ENCODE results near the gene ZNF407.

The ZNF407 gene

GRCh38 chr18:74665346-74665745 lies 67.7 kb downstream of the ZNF407 start:
- ChIA-PET POLR2A (no interaction called here), CTCF (interaction anchor here (0.9 to 2.8 kb wide), 2 partner anchors 12 to 14 kb away, joined by 3 to 12 read pairs; no protein-coding TSS in a partner anchor)
- TF ChIP-seq CTCF (IDR thresholded peaks at IDR 0.05; ENCODE audit: control extremely low read depth, extremely low read depth, low read depth, missing control alignments), result no peak
- DNase-seq (ENCODE audit: extremely low spot score), result no peak

DNA sequence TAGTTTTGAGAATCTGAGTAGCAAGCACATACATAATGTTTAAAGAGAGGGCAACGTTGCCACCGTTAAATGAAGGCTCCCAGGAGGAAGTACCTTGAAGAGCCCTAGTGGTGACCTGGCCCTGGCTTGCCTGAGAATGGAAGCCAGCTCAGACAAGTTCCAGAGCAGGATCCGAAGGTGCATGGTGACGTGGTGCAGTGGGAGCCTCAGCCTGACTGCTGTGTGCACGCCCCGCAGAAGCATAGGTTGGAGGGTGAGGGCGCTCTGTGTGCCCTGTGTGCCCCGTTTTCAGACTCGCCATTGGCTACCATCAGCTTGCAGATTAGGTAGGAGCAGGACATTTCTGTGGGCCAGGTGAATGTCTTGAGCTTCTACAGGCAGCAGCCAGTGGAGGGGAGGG lies 68.2 kb downstream of the ZNF407 start:
- ChIA-PET CTCF (interaction anchor here (1.9 kb wide), 1 partner anchor 13 kb away, joined by 8 read pairs; no protein-coding TSS in a partner anchor), POLR2A (no interaction called here)
- DNase-seq (ENCODE audit: extremely low spot score), result no peak
- no peak for TF ChIP-seq CTCF (IDR thresholded peaks at IDR 0.05; ENCODE audit: control extremely low read depth, extremely low read depth, low read depth, missing control alignments)

GRCh38 chr18:74669136-74669798 lies 71.6 kb downstream of the ZNF407 start:
- TF ChIP-seq CTCF (IDR thresholded peaks at IDR 0.05; ENCODE audit: control extremely low read depth, extremely low read depth, low read depth, missing control alignments), result no peak
- ChIA-PET CTCF (no interaction called here), POLR2A (no interaction called here)
- no peak for DNase-seq (ENCODE audit: extremely low spot score)

DNA sequence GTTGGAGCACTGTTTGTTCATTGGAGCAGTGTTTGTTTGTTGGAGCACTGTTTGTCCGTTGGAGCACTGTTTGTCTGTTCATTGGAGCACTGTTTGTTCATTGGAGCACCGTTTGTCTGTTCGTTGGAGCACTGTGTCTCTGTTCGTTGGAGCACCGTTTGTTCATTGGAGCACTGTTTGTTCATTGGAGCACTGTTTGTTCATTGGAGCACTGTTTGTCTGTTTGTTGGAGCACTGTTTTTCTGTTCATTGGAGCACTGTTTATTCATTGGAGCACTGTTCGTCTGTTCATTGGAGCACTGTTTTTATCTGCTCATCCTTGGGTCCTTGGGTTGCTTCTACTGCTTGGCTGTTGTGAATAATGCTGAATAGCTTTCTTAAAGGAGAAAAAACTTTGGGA lies 74.7 kb downstream of the ZNF407 start:
- no peak for TF ChIP-seq CTCF (IDR thresholded peaks at IDR 0.05; ENCODE audit: control extremely low read depth, extremely low read depth, low read depth, missing control alignments)
- ChIA-PET POLR2A (no interaction called here), CTCF (no interaction called here)
- DNase-seq (ENCODE audit: extremely low spot score), result no peak

GRCh38 chr18:74674487-74674886 lies 76.8 kb downstream of the ZNF407 start:
- TF ChIP-seq CTCF (IDR thresholded peaks at IDR 0.05; ENCODE audit: control extremely low read depth, extremely low read depth, low read depth, missing control alignments), result no peak
- CTCF ChIA-PET, result interaction anchor here (1.4 kb wide), 1 partner anchor 22 kb away, joined by 3 read pairs; no protein-coding TSS in a partner anchor
- POLR2A ChIA-PET, result no interaction called here
- DNase-seq (ENCODE audit: extremely low spot score), result no peak

DNA sequence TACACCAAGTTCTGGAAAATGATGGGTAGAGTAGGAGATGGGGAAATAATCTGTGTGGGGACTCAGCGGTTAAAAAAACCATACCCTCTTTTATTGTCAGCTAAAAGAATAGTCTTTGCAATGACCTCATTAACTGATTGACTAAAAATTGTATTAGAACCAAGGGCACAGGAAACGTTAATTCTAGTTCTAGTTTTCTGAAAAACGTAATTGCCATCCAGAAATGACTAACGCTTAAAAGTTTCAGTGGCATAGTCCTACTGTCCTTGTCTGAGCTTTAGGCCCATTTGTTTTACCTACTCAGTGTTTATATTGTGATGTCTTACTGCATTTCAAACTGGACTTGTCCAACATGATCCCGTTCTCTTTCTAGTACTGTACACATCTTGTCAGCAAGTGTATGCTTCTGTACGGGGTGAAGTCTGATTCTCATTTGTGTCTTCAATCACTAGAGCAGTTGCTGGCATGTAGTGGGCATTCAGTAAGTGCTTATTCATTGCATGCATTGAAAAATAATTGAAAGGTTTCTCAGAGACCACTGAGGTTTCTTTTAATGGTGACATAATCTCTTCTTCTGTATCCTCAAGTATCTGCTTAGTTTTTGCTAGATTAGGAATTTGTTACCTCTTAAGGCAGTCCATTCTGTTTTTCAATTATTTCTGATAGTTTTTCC lies 81.5 kb downstream of the ZNF407 start:
- TF ChIP-seq CTCF (IDR thresholded peaks at IDR 0.05; ENCODE audit: control extremely low read depth, extremely low read depth, low read depth, missing control alignments), result no peak
- DNase-seq (ENCODE audit: extremely low spot score), result no peak
- ChIA-PET CTCF (interaction anchor here (1.0 to 1.2 kb wide), 3 partner anchors 8 to 25 kb away, joined by 3 to 4 read pairs (median 4); no protein-coding TSS in a partner anchor), POLR2A (no interaction called here)

All from GM10248 (cell line).